ENCODE data around the gene POT1.

Gene POT1

DNA sequence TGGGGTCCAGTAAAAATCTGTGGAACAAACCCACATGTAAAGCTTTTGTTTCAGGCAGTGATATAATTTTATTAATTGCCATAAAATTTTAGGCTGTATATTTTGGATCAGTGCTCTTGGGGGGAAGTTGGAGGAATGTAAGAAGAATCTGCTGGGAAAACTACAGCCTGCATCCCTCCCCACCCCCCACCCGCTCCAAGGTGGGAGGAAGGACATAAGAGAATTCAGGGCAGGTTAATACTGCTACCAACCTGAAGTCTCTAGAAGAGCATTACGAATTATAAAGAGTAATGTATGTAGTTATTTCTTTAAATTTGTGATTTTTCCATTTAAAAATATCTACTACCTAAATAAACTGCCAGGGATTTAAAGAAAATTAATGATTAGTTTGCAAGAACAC is 116.9 kb downstream of the POT1 start:
- TF ChIP-seq ZNF384 (IDR thresholded peaks at IDR 0.05) (no peak), CTBP1 (IDR thresholded peaks at IDR 0.05; ENCODE audit: borderline replicate concordance) (no peak), ELF4 (IDR thresholded peaks at IDR 0.05) (no peak), BHLHE40 (IDR thresholded peaks at IDR 0.05; ENCODE audit: borderline replicate concordance) (no peak)
- no peak for DNase-seq (ENCODE audit: extremely low spot score)
- POLR2A ChIA-PET = no interaction called here
- CTCF ChIA-PET = no interaction called here

DNA sequence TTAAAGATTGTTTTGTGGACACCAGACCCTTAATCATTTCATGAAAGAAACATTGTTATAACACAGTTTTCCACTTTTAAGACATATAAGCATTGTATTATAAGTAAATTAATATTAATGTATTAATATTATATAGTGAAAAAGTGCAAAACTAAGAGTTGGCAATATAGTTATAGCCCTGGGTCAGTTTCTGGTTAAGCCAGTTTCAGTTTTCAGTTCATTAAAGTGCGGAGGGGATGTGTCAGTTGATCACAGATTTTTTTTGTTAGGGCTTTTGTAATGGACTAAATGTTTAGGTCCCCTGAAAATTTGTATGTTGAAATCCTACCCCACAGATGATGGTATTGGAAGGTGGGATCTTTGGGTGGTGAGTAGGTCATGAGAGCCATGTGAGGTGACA is 118.3 kb downstream of the POT1 start:
- ChIA-PET CTCF (no interaction called here), POLR2A (no interaction called here)
- DNase-seq (ENCODE audit: extremely low spot score) = no peak
- TF ChIP-seq ARNT (IDR thresholded peaks at IDR 0.05) = no peak
- TF ChIP-seq TARDBP (IDR thresholded peaks at IDR 0.05) = no peak
- TF ChIP-seq L3MBTL2 (conservative IDR thresholded peaks at IDR 0.05) = no peak
- no peak for TF ChIP-seq FOXM1 (IDR thresholded peaks at IDR 0.05; ENCODE audit: borderline replicate concordance)
- TF ChIP-seq ZNF384 (IDR thresholded peaks at IDR 0.05) = no peak
- TF ChIP-seq FOXA1 (IDR thresholded peaks at IDR 0.05) = no peak

DNA sequence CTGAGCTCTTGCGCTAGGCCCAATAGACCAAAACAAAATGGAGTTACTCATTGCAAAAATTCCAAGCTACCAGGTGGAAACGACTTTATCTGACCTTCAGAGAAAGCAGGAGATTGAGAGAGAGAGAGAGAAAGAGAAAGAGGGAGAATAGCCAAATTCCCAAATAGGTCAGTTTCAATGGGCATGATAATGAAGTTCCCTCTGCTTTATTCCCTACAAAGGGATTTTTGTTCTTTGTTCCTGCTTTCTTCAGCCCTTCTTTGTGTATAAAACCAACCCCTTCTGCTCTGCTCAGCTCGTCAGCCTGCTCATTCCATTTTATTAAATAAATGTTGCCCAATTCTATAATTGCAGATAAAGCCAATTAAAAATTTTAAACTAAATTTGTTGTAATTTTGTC is 119.0 kb downstream of the POT1 start:
- TF ChIP-seq NFRKB (IDR thresholded peaks at IDR 0.05) = no peak
- TF ChIP-seq LEF1 (IDR thresholded peaks at IDR 0.05; ENCODE audit: borderline replicate concordance) = no peak
- no peak for TF ChIP-seq BHLHE40 (IDR thresholded peaks at IDR 0.05; ENCODE audit: borderline replicate concordance)
- no peak for TF ChIP-seq FOXA1 (IDR thresholded peaks at IDR 0.05)
- no peak for TF ChIP-seq SP1 (IDR thresholded peaks at IDR 0.05)
- TF ChIP-seq HDGF (IDR thresholded peaks at IDR 0.05; ENCODE audit: borderline replicate concordance) = no peak
- TF ChIP-seq FOXM1 (IDR thresholded peaks at IDR 0.05; ENCODE audit: borderline replicate concordance) = no peak
- no peak for TF ChIP-seq TARDBP (IDR thresholded peaks at IDR 0.05)
- no peak for TF ChIP-seq ELF4 (IDR thresholded peaks at IDR 0.05)
- no peak for TF ChIP-seq ARNT (IDR thresholded peaks at IDR 0.05)
- no peak for TF ChIP-seq FOXK2 (IDR thresholded peaks at IDR 0.05)
- POLR2A ChIA-PET = no interaction called here
- DNase-seq (ENCODE audit: extremely low spot score) = no peak
- CTCF ChIA-PET = no interaction called here

DNA sequence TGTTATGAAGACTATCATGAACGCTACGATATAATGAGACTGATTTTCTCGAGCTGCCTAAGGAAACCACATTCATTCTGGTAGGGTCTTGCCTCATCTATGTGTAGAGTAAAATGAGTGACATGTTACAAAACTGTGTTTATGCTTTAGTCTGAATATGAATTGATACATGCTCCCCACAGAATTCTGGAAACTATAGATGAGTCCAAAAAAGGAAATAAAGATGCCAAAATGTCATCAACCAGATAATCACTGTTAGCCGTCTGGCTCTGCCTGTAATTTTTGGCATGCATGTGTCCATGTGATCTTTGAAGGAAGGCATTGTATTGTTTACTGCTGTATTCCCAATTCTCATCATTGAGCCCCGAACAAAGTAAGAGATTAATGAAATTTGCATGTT is 121.4 kb downstream of the POT1 start:
- POLR2A ChIA-PET = no interaction called here
- no peak for DNase-seq (ENCODE audit: extremely low spot score)
- CTCF ChIA-PET = no interaction called here
- no peak for TF ChIP-seq PKNOX1 (IDR thresholded peaks at IDR 0.05)
- no peak for TF ChIP-seq SUZ12 (IDR thresholded peaks at IDR 0.05)
- no peak for TF ChIP-seq SP1 (IDR thresholded peaks at IDR 0.05)
- TF ChIP-seq LEF1 (IDR thresholded peaks at IDR 0.05; ENCODE audit: borderline replicate concordance) = no peak
- TF ChIP-seq L3MBTL2 (conservative IDR thresholded peaks at IDR 0.05) = no peak
- TF ChIP-seq CTBP1 (IDR thresholded peaks at IDR 0.05; ENCODE audit: borderline replicate concordance) = no peak
- no peak for TF ChIP-seq FOXK2 (IDR thresholded peaks at IDR 0.05)
- no peak for TF ChIP-seq ELF4 (IDR thresholded peaks at IDR 0.05)
- no peak for TF ChIP-seq FOXA1 (IDR thresholded peaks at IDR 0.05)
- no peak for TF ChIP-seq NFRKB (IDR thresholded peaks at IDR 0.05)

DNA sequence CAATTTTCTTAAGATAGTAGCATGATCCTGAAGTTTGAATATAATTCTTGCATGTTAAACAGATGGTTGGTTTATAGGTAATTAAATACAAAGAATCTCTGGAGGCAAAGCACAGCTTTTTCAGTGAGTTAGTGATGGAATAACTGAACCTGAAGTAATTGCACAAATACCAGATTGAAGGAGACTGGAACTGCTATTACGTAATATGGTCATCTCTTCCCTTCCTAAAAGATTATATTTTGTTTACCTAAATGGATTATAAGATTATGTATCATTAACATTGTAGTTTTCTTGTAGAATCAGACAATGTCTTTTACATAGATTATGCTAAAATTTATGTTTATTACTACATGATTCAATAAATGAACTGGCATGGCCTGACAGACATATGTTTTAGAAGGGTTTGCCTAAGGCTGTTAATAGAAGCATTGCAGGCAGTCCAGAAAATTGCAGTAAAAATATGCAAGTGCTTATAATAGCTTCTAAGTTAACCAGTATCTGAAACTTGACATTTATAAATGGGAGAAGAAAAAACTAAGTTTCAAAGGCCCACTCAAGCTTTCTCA is 128.2 kb downstream of the POT1 start:
- TF ChIP-seq CTBP1 (IDR thresholded peaks at IDR 0.05; ENCODE audit: borderline replicate concordance) (no peak), ELF4 (IDR thresholded peaks at IDR 0.05) (no peak), ZNF384 (IDR thresholded peaks at IDR 0.05) (no peak), NFRKB (IDR thresholded peaks at IDR 0.05) (no peak)
- DNase-seq (ENCODE audit: extremely low spot score) = no peak
- POLR2A ChIA-PET = no interaction called here
- CTCF ChIA-PET = no interaction called here

DNA sequence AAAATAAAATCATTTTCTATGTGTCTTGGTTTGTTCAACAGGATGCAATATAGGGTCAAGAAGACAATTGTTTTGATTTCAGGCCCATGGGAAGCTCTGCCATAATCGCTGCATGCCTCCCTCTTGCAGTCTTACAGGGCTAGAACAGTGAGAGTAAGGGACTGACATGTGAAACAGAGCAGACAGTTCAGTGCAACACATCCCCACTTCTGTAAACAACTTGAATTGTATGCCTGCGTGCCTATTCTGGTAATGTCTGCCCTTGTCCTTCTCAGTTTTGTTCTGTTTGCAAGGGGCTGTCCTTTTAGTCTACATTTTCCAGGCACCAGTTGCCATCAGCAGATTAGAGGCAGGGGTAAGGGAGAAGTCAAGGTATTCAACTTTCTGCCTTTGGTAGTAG is 129.2 kb downstream of the POT1 start:
- ChIA-PET CTCF (no interaction called here), POLR2A (no interaction called here)
- TF ChIP-seq FOXK2 (IDR thresholded peaks at IDR 0.05) (no peak), LEF1 (IDR thresholded peaks at IDR 0.05; ENCODE audit: borderline replicate concordance) (no peak), ARNT (IDR thresholded peaks at IDR 0.05) (no peak), FOXM1 (IDR thresholded peaks at IDR 0.05; ENCODE audit: borderline replicate concordance) (no peak), ZNF384 (IDR thresholded peaks at IDR 0.05) (no peak), CTBP1 (IDR thresholded peaks at IDR 0.05; ENCODE audit: borderline replicate concordance) (no peak), BHLHE40 (IDR thresholded peaks at IDR 0.05; ENCODE audit: borderline replicate concordance) (no peak), HDGF (IDR thresholded peaks at IDR 0.05; ENCODE audit: borderline replicate concordance) (no peak), SP1 (IDR thresholded peaks at IDR 0.05) (no peak), L3MBTL2 (conservative IDR thresholded peaks at IDR 0.05) (no peak), NFRKB (IDR thresholded peaks at IDR 0.05) (no peak)
- DNase-seq (ENCODE audit: extremely low spot score) = no peak

GRCh38 chr7:124799448-124799847 is 130.2 kb downstream of the POT1 start:
- CTCF ChIA-PET = no interaction called here
- TF ChIP-seq BHLHE40 (IDR thresholded peaks at IDR 0.05; ENCODE audit: borderline replicate concordance) = no peak
- no peak for TF ChIP-seq L3MBTL2 (conservative IDR thresholded peaks at IDR 0.05)
- no peak for TF ChIP-seq CTBP1 (IDR thresholded peaks at IDR 0.05; ENCODE audit: borderline replicate concordance)
- no peak for TF ChIP-seq FOXK2 (IDR thresholded peaks at IDR 0.05)
- no peak for TF ChIP-seq FOXA1 (IDR thresholded peaks at IDR 0.05)
- TF ChIP-seq NFRKB (IDR thresholded peaks at IDR 0.05) = no peak
- no peak for TF ChIP-seq HDGF (IDR thresholded peaks at IDR 0.05; ENCODE audit: borderline replicate concordance)
- no peak for TF ChIP-seq FOXM1 (IDR thresholded peaks at IDR 0.05; ENCODE audit: borderline replicate concordance)
- no peak for TF ChIP-seq SP1 (IDR thresholded peaks at IDR 0.05)
- no peak for TF ChIP-seq ELF4 (IDR thresholded peaks at IDR 0.05)
- no peak for TF ChIP-seq PKNOX1 (IDR thresholded peaks at IDR 0.05)
- no peak for TF ChIP-seq TARDBP (IDR thresholded peaks at IDR 0.05)
- no peak for TF ChIP-seq LEF1 (IDR thresholded peaks at IDR 0.05; ENCODE audit: borderline replicate concordance)
- TF ChIP-seq ARNT (IDR thresholded peaks at IDR 0.05) = no peak
- no peak for TF ChIP-seq SUZ12 (IDR thresholded peaks at IDR 0.05)
- POLR2A ChIA-PET = no interaction called here
- DNase-seq (ENCODE audit: extremely low spot score) = no peak

Measured in HEK293T (cell line).